Measurements from ENCODE around the gene GAPDH. TPM values are rescaled to one million over a fixed set of nuclear protein-coding genes. Genes with fewer than 3 reads are reported as not detected.

The GAPDH gene
- total RNA-seq, 1 donor from 2014 or later, result 2,230 TPM

DNA sequence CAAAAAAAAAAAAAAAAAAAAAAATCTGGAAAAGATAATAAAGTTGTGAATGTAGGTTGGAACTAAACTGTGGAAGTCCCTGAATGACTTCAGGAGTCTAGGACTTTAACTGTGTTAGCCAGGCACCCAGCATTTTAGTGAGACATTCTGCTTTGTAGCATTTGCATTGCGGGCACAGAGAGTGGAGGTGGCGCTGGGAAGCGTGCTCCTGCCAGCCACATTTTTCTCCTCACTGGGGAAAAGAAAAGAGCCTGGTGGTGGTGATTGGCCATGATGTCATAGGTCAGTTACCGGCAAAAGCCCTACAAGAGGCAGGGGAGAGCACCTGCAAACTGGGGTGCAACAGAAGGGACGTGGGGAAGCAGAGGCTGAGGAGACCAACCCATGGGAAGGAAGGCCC, 9.7 kb upstream of the GAPDH start:
- no peaks in the 10 kb centered on the region for H3K27me3 Mint-ChIP-seq
- TF ChIP-seq, protein P1, sequence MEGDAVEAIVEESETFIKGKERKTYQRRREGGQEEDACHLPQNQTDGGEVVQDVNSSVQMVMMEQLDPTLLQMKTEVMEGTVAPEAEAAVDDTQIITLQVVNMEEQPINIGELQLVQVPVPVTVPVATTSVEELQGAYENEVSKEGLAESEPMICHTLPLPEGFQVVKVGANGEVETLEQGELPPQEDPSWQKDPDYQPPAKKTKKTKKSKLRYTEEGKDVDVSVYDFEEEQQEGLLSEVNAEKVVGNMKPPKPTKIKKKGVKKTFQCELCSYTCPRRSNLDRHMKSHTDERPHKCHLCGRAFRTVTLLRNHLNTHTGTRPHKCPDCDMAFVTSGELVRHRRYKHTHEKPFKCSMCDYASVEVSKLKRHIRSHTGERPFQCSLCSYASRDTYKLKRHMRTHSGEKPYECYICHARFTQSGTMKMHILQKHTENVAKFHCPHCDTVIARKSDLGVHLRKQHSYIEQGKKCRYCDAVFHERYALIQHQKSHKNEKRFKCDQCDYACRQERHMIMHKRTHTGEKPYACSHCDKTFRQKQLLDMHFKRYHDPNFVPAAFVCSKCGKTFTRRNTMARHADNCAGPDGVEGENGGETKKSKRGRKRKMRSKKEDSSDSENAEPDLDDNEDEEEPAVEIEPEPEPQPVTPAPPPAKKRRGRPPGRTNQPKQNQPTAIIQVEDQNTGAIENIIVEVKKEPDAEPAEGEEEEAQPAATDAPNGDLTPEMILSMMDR (IDR thresholded peaks at IDR 0.05; ENCODE audit: unreplicated experiment), result no peak
- no peak for DNase-seq (ENCODE audit: low spot score, unreplicated experiment)
- H3K9me3 Mint-ChIP-seq (ENCODE audit: low read depth), result no peaks in the 10 kb centered on the region
- no peaks in the 10 kb centered on the region for H3K4me1 Mint-ChIP-seq (ENCODE audit: low read depth)
- H3K27ac Mint-ChIP-seq, result no peak overlapping the region
- peaks cover 52% of the 10 kb centered on the region for H3K36me3 Mint-ChIP-seq (ENCODE audit: insufficient read depth)
- H3K4me3 Mint-ChIP-seq (ENCODE audit: low read depth), result no peak overlapping the region

DNA sequence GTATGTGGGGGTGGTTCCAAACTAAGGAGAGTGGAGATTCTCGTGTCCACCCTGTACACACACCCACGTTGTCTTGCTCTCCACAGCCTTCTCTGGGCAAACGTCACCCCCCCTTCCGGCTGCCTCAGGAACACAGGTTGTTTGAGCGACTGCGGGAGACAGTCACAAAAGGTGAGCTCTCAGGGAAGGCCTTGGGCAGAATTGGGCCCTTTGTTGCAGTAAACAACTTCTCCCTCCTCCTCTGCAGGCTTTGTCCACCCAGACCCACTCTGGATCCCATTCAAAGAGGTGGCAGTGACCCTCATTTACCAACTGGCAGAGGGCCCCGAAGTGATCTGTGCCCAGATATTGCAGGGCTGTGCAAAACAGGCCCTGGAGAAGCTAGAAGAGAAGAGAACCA, 8.1 kb upstream of the GAPDH start:
- DNase-seq (ENCODE audit: low spot score, unreplicated experiment), result no peak
- no peak overlapping the region for H3K4me3 Mint-ChIP-seq (ENCODE audit: low read depth)
- TF ChIP-seq, protein P1 (IDR thresholded peaks at IDR 0.05; ENCODE audit: unreplicated experiment), result no peak
- H3K27me3 Mint-ChIP-seq, result no peaks in the 10 kb centered on the region
- no peaks in the 10 kb centered on the region for H3K4me1 Mint-ChIP-seq (ENCODE audit: low read depth)
- no peak overlapping the region for H3K27ac Mint-ChIP-seq
- no peaks in the 10 kb centered on the region for H3K9me3 Mint-ChIP-seq (ENCODE audit: low read depth)
- H3K36me3 Mint-ChIP-seq (ENCODE audit: insufficient read depth), result peaks cover 59% of the 10 kb centered on the region

DNA sequence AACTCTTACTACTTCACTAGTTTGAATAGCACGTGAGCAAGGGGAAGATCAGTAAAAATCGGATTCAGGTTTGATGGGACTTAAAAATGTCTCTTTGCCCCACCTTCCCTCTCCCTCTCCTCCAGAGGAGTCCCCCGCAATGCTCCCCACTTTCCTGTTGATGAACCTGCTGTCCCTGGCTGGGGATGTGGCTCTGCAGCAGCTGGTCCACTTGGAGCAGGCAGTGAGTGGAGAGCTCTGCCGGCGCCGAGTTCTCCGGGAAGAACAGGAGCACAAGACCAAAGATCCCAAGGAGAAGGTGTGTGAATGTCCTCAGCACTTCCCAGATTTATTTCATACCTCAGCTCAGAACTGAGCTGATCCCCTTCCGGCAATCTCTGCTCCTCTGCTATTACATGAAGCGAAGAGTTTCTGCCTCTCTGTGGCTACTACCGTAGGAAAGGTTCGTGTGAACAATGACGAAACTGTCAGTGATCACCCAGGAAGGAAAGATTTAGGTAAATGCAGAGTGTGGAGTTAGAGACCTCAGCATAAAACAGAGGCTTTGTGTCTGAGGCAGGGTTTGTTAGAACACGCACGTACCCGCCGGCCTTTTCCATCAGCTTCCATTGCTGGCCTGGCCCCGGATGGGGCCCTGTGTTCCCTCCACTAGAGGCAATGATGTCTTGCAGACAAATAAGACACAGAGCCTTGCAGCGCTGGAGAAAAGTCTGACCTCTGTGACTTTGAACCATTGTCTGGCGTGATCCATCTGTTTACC, 7.4 kb upstream of the GAPDH start:
- TF ChIP-seq, protein P1 (IDR thresholded peaks at IDR 0.05; ENCODE audit: unreplicated experiment), result no peak
- H3K27me3 Mint-ChIP-seq, result no peaks in the 10 kb centered on the region
- DNase-seq (ENCODE audit: low spot score, unreplicated experiment), result no peak
- H3K4me1 Mint-ChIP-seq (ENCODE audit: low read depth), result peaks cover 2% of the 10 kb centered on the region
- H3K4me3 Mint-ChIP-seq (ENCODE audit: low read depth), result no peak overlapping the region
- H3K27ac Mint-ChIP-seq, result no peak overlapping the region
- H3K36me3 Mint-ChIP-seq (ENCODE audit: insufficient read depth), result peaks cover 56% of the 10 kb centered on the region
- H3K9me3 Mint-ChIP-seq (ENCODE audit: low read depth), result no peaks in the 10 kb centered on the region

DNA sequence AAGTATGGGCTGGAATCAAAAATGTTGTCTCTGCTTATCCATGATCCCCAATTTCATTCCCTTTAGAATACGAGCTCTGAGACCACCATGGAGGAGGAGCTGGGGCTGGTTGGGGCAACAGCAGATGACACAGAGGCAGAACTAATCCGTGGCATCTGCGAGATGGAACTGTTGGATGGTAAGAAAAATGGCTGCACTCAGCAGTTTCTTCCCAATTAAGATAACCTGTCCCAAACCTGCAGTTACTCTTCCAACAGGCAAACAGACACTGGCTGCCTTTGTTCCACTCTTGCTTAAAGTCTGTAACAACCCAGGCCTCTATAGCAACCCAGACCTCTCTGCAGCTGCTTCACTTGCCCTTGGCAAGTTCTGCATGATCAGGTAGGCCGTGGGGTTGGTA, 6.6 kb upstream of the GAPDH start:
- no peaks in the 10 kb centered on the region for H3K27me3 Mint-ChIP-seq
- H3K9me3 Mint-ChIP-seq (ENCODE audit: low read depth), result no peaks in the 10 kb centered on the region
- no peak overlapping the region for H3K27ac Mint-ChIP-seq
- H3K4me3 Mint-ChIP-seq (ENCODE audit: low read depth), result no peak overlapping the region
- TF ChIP-seq, protein P1 (IDR thresholded peaks at IDR 0.05; ENCODE audit: unreplicated experiment), result no peak
- H3K36me3 Mint-ChIP-seq (ENCODE audit: insufficient read depth), result peaks cover 53% of the 10 kb centered on the region
- peaks cover 10% of the 10 kb centered on the region for H3K4me1 Mint-ChIP-seq (ENCODE audit: low read depth)
- DNase-seq (ENCODE audit: low spot score, unreplicated experiment), result no peak

DNA sequence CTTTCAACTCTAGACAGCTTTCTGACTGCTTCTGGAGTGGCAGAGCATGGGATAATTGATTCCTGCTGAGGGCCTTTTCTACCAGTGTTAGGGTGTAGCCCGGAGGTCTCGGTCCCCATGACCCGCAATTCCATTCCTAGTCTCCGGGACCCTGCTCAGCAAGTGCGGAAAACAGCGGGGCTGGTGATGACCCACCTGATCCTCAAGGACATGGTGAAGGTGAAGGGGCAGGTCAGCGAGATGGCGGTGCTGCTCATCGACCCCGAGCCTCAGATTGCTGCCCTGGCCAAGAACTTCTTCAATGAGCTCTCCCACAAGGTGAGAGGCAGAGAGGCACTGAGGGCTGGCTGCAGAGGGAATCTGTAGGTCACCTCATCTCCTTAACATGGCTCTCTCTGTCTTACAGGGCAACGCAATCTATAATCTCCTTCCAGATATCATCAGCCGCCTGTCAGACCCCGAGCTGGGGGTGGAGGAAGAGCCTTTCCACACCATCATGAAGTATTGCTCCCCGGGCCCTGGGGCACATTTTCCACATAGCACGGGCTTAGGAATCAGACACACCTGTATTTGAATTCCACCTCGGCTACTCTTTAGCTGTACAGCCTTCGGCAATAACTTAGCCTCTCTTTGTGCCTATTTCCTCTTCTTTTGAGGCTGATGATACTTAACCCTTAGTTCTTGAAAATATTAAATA, 5.6 kb upstream of the GAPDH start:
- no peak overlapping the region for H3K27ac Mint-ChIP-seq
- peaks cover 16% of the 10 kb centered on the region for H3K4me1 Mint-ChIP-seq (ENCODE audit: low read depth)
- H3K27me3 Mint-ChIP-seq, result no peaks in the 10 kb centered on the region
- no peak overlapping the region for H3K4me3 Mint-ChIP-seq (ENCODE audit: low read depth)
- no peaks in the 10 kb centered on the region for H3K9me3 Mint-ChIP-seq (ENCODE audit: low read depth)
- H3K36me3 Mint-ChIP-seq (ENCODE audit: insufficient read depth), result peaks cover 48% of the 10 kb centered on the region
- TF ChIP-seq, protein P1 (IDR thresholded peaks at IDR 0.05; ENCODE audit: unreplicated experiment), result no peak
- no peak for DNase-seq (ENCODE audit: low spot score, unreplicated experiment)

All from progenitor cell of endocrine pancreas (in vitro differentiated cells).